ENCODE results near the gene CD300H.

The CD300H gene

DNA sequence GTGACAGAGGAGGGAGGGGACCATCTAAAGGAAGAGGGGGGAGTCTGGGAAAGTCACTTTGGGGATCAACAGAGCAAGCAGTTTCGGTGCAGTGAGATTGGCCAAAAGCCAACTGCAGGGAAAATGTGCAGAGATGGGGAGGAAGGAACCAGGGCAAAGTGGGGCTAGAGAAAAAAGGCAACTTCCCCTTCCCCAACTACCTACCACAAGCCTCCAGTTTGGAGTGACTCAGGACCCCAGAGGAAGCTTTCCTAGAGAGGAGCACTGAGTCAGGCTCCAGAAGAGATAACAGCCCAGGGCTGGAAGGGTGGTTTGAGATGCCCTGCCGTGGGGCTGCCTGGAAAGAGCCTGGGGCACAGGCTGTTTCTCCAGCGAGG is 31.7 kb upstream of the CD300H start:
- TF ChIP-seq, protein P1, sequence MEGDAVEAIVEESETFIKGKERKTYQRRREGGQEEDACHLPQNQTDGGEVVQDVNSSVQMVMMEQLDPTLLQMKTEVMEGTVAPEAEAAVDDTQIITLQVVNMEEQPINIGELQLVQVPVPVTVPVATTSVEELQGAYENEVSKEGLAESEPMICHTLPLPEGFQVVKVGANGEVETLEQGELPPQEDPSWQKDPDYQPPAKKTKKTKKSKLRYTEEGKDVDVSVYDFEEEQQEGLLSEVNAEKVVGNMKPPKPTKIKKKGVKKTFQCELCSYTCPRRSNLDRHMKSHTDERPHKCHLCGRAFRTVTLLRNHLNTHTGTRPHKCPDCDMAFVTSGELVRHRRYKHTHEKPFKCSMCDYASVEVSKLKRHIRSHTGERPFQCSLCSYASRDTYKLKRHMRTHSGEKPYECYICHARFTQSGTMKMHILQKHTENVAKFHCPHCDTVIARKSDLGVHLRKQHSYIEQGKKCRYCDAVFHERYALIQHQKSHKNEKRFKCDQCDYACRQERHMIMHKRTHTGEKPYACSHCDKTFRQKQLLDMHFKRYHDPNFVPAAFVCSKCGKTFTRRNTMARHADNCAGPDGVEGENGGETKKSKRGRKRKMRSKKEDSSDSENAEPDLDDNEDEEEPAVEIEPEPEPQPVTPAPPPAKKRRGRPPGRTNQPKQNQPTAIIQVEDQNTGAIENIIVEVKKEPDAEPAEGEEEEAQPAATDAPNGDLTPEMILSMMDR (IDR thresholded peaks at IDR 0.05; ENCODE audit: extremely low read depth, missing control alignments): no peak
- DNase-seq (ENCODE audit: low spot score): no peak

DNA sequence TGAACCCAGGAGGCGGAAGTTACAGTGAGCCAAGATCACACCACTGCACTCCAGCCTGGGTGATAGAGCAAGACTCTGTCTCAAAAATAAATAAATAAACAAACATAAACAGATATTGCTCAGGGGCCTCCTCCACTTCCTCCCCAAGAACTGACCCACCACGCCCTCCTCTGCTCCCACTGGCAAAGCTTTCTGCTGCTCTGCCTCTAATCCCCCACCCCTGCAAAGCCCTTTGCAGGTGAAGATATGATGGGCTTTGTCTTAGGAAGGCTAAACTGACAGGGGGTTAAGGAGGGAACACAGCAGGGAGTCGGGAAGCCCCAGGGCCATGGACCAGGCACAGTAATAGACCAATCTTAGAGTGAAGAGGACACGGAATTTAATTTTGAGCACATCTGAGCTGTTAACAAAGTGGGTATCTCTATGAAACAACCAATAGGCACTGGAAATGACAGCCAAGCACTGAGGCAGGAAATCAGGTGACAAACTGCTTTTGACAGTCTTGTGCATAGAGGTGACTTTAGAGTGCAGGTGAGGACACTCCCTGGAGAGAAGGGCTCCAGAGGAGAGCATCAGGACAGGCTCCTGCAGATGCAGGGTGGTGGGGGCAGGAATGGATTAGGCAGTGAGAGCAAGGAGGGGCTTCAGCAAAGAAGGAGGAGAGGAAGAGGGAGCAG is 31.2 kb upstream of the CD300H start:
- no peak for DNase-seq (ENCODE audit: low spot score)
- TF ChIP-seq, protein P1 (IDR thresholded peaks at IDR 0.05; ENCODE audit: extremely low read depth, missing control alignments): no peak

DNA sequence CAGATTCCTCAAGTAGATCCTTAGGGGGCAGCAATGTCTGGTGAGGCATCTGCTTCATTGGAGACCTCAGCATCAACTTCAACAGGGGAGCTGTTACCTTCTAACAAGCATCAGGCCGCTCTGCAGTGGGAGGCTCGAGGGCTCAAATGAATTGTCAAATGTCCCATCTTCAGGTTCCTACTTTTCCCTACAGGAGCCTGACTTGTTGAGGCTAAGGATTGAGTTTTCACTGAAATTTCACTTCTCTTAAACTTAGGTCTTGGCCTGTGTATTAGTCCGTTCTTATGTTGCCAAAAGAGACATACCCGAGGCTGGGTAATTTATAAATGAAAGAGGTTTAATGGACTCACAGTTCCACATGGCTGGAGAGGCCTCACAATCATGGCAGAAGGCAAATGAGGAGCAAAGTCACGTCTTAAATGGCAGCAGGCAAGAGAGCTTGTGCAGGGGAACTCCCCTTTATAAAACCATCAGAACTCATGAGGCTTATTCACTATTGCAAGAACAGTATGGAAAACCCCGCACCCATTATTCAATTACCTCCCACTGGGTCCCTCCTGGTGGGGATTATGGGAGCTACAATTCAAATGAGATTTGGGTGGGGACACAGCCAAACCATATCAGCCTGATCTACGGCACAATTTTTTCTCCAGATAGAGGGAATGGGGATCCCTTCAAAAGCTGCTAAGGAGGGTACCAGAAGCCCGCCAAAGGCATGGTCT is 29.9 kb upstream of the CD300H start:
- DNase-seq (ENCODE audit: low spot score): no peak
- TF ChIP-seq, protein P1 (IDR thresholded peaks at IDR 0.05; ENCODE audit: extremely low read depth, missing control alignments): no peak

DNA sequence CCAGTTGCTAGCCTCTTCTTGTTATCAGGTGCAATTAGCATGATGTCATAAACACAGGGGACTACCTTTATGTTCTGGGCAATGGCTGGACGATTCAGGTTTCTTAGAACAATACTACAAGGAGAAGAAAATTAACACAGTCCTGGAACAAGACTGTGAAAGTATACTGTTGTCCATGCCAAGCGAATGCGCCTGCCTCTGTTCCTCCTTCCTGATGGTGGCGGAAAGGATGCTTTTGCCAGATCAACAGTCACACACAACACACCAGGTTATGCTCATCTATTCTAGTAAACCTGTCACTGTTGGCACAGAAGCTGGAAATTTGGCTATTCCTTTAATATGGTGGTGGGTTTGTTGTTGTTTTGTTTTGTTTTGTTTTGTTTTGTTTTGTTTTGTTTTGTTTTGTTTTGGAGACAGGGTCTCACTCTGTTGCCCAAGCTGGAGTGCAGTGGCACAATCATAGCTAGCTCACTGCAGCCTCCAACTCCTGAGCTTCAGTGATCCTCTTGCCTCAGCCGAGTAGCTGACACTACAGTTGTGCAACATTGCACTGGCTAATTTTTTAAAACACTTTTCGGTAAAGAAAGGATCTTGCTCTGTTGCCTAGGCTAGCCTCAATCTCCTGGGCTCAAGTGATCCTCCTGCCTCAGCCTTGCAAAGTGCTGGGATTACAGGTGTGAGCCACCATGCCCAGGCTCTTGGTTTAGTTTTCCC is 27.9 kb upstream of the CD300H start:
- DNase-seq (ENCODE audit: low spot score): no peak
- TF ChIP-seq, protein P1 (IDR thresholded peaks at IDR 0.05; ENCODE audit: extremely low read depth, missing control alignments): no peak

DNA sequence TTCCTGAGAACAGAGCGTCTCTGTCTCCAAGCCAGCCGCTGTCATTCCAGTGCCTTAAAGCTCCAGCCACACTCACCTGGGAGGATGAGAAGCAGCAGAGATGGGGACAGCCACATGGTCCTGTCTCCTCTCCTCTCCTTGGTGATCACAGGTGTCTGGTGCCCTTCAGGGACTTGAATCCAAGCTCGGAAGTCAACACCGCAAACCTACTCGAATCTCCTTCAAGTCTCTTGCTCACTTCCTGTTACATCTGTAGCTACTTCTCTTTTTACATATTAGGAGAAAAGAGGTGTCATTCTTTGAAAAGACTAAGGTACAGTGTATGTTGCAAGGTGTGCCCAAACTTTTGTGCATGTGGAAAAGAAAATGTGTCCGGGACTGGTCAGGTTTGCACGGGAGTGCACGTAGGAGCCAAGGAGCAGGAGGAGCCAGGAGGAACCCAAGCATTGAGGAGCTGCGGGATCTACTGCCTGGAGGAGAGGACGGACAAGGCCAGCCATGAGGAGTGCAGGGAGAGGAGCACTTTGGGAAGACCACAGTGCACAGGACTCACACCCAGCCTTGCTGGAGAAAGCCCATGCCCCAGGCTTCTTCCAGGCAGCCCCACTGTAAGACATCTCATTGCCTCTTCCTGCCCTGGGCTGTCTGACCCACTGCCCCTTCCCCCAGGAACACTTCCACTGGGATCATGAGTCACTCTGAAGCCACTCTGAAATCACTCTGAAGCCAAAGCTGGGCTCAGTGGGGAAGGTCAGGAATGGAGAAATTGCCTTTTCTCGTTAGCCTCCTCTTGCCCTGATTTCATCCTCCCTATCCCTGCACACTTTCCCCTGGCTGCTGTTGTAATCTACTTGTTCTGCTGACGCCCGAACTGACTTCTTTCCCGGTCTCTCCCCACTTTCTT is 25.0 kb upstream of the CD300H start, which contains the start of gene CD300LD:
Gene CD300LD, minus strand, starts transcription at position 197 of the 904 bp plus-strand sequence. Its CDS starts 81 bp downstream, at position 116.
- no peak for DNase-seq (ENCODE audit: low spot score)
- TF ChIP-seq, protein P1 (IDR thresholded peaks at IDR 0.05; ENCODE audit: extremely low read depth, missing control alignments): no peak

DNA sequence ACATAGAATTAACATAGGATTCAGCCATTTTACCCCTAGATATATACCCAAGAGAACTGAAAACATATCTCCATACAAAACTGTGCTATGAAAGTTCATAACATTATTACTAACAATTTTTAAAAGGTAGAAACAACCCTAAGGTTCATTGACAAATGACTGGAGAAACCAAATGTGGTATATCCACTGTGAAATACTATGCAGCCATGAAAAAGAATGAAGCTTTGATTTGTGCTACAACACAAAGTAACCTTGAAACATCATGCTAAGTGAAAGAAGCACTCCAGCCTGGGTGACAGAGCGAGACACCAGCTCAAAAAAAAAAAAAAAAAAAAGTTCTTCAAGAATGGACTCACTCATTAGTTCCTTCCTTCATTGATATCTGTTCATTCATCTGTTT is 24.2 kb upstream of the CD300H start:
- no peak for DNase-seq (ENCODE audit: low spot score)
- TF ChIP-seq, protein P1 (IDR thresholded peaks at IDR 0.05; ENCODE audit: extremely low read depth, missing control alignments): no peak

Measured in GM20000 (cell line).